Right lobe of liver (tissue), 6 donors: Measurements from ENCODE around the gene UBQLNL. TPM values are rescaled to one million over a fixed set of nuclear protein-coding genes. Genes with fewer than 3 reads are reported as not detected.

Source experiments
- ATAC-seq, 4 donors: fragments of 200-7000 bp; cut with Tn5 transposase; one replicate each; pipeline ENCODE4 v1.9.1; 2020; ENCODE audit warnings: mild to moderate bottlenecking in 4 of 4, moderate library complexity in 4 of 4
- DNase-seq, 3 donors: peaks; one replicate each; pipeline ENCODE4 v3.0.0-alpha.2; 2020
- H3K27ac ChIP-seq, 3 donors: fragments of 200-600 bp; one replicate each; pipeline ENCODE4 v1.8.0; 2022
- H3K27me3 ChIP-seq, 2 donors: fragments of 200-600 bp; one replicate each; pipeline ENCODE4 v1.8.0; 2022
- H3K36me3 ChIP-seq, 4 donors: fragments of 200-600 bp; sonication (generic) in 1 of 4; one replicate each; pipeline versions ENCODE4 v1.5.1 to v1.8.0; 2017 to 2022; ENCODE audit warnings: control low read depth in 1 of 4
- H3K4me1 ChIP-seq, 4 donors: fragments of 200-600 bp; sonication (generic) in 1 of 4; one replicate each; pipeline versions ENCODE4 v1.5.1 to v1.8.0; 2017 to 2022; ENCODE audit warnings: control low read depth in 1 of 4
- H3K4me3 ChIP-seq, 3 donors: fragments of 200-600 bp; one replicate each; pipeline ENCODE4 v1.8.0; 2022
- H3K9me3 ChIP-seq, 4 donors: fragments of 200-600 bp; sonication (generic) in 1 of 4; one replicate each; pipeline versions ENCODE4 v1.5.1 to v1.8.0; 2017 to 2022; ENCODE audit warnings: control low read depth in 1 of 4
- POLR2A ChIP-seq: fragments of 450-650 bp; IDR thresholded peaks from one replicate; pipeline ENCODE4 v1.6.1; 2017; ENCODE audit warnings: antibody characterized with exemption, mild to moderate bottlenecking
- WGBS: methylation state at CpG from one replicate; pipeline ENCODE4 v1.1.6; 2018; ENCODE audit warnings: low coverage, low lambda C conversion rate; ENCODE audit not compliant: insufficient coverage; ENCODE audit errors: missing lambda C conversion rate; 5-methylcytosine and 5-hydroxymethylcytosine counted together
- intact Hi-C, 2 donors: fragments of 100-400 bp; cut with DNase I; formaldehyde crosslinking; loops; one replicate each; pipeline versions ENCODE4 v1.11.2 to v1.14.1; 2022
- total RNA-seq, 6 experiments: library from RNA; depleted of rRNA in 2 of 6; stranded (reverse); fragments of >200 nt in 2 of 6; fragmentation: NEBNext Ultra II Directional in 3 of 6; extraction: Animal tissue kit (Norgen Biotek cat#: 25700) in 3 of 6; gene quantifications; one replicate each; pipeline versions ENCODE4 v1.1.0 to v1.2.4, GENCODE V29; 2016 to 2023
- TF ChIP-seq, protein P1 (sequence below), 4 donors: fragments of 200-600 bp in 3 of 4; fragments of 450-650 bp in 1 of 4; IDR thresholded peaks; one replicate each; pipeline versions ENCODE4 v1.5.1 to v1.8.0; 2016 to 2022; ENCODE audit warnings: antibody characterized with exemption in 4 of 4, mild to moderate bottlenecking in 2 of 4
- donor health status: DM: no; HTN: yes; CAD: no.
- donor health status: DM: no; HTN: no; CAD: no.
- donor health status: DM: no; HTN: no; CAD: no.
- donor health status: DM: no; HTN: yes; CAD: no.
- donor health status: DM: no; HTN: yes; CAD: no.

Gene UBQLNL
- total RNA-seq, 6 experiments from 2014 or later, result 0.11 to 0.32 (median 0.21) TPM; not detected in 2

DNA sequence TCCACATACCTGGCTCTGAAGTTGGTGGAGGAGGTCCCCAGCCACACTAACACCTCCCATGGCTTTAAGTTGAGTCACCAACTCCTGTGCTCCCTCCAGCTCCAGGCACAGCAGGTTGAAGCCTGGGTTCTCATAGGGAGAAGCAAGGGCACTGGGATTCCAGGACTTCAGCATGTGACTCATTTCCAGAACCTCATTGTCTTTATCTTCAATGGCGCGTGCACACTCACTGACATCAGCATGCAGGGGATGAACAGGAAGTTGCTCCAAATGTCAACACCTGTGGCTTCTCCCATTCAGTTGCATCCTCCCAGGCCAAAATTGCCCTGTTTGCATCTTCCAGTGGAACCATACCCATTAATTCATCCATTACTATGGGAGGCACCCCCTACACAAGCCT lies 5.8 kb upstream of the UBQLNL start:
- intact Hi-C loops, result no loop called here
- TF ChIP-seq, protein P1, sequence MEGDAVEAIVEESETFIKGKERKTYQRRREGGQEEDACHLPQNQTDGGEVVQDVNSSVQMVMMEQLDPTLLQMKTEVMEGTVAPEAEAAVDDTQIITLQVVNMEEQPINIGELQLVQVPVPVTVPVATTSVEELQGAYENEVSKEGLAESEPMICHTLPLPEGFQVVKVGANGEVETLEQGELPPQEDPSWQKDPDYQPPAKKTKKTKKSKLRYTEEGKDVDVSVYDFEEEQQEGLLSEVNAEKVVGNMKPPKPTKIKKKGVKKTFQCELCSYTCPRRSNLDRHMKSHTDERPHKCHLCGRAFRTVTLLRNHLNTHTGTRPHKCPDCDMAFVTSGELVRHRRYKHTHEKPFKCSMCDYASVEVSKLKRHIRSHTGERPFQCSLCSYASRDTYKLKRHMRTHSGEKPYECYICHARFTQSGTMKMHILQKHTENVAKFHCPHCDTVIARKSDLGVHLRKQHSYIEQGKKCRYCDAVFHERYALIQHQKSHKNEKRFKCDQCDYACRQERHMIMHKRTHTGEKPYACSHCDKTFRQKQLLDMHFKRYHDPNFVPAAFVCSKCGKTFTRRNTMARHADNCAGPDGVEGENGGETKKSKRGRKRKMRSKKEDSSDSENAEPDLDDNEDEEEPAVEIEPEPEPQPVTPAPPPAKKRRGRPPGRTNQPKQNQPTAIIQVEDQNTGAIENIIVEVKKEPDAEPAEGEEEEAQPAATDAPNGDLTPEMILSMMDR (IDR thresholded peaks at IDR 0.05), result no peak
- no peak for TF ChIP-seq POLR2A
- Histone ChIP-seq H3K27me3 (no peaks in the 10 kb centered on the region), H3K27ac (no peak overlapping the region), H3K9me3 (no peaks in the 10 kb centered on the region), H3K36me3 (no peaks in the 10 kb centered on the region), H3K4me1 (no peaks in the 10 kb centered on the region), H3K4me3 (no peak overlapping the region)
- no CpG with 5 or more reads among the region's 2 CpGs for WGBS
- ATAC-seq (no peak), DNase-seq (no peak)

DNA sequence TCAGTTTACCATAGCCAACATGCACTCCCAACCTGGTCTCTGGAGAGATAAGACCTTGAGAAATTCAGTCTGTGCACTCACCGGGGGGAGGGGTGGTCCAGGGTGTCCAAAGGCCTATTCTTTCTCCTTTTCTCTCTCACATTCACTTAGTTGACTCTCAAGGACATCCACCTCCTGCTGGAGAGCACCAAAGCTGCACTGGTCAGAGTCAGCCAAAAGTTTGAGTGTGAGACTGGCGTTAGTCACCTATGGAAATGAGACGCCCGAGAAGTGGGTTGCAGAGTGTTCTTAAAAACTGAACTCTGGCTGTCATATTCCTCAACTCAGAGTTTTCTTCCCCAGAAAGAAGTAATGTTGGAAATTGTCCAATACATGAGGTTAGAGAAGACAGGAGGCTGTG lies 5.0 kb upstream of the UBQLNL start:
- H3K27me3 ChIP-seq, result no peaks in the 10 kb centered on the region
- H3K4me1 ChIP-seq, result no peaks in the 10 kb centered on the region
- H3K9me3 ChIP-seq, result no peaks in the 10 kb centered on the region
- no peak overlapping the region for H3K4me3 ChIP-seq
- ATAC-seq, result no peak
- DNase-seq, result no peak
- no peaks in the 10 kb centered on the region for H3K36me3 ChIP-seq
- intact Hi-C loops, result no loop called here
- no peak overlapping the region for H3K27ac ChIP-seq
- WGBS, result 96% methylated on average over 4 of the region's 4 CpGs
- no peak for TF ChIP-seq POLR2A
- TF ChIP-seq, protein P1 (IDR thresholded peaks at IDR 0.05), result no peak

DNA sequence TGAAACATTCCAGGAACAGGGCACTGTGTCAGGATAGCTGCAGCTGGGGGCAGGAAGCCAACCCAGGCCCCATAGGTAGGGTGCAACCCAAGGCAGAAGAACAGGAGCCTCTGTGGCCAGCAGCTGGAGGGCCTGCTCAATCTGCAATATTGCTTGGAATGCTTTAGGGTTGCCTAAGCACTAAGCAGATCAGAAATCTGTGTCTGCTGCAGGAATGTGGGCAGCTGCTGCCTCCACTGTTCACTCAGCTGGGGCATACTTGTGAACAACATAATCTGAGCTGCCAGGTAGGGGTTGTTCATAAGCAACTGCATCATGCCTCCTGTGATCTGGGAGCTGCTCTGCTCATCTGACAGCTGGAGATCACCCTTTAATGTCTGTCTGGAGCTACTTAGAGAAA lies 1.7 kb downstream of the UBQLNL start:
- no peaks in the 10 kb centered on the region for H3K4me1 ChIP-seq
- no peak overlapping the region for H3K4me3 ChIP-seq
- ATAC-seq, result no peak
- no peaks in the 10 kb centered on the region for H3K27me3 ChIP-seq
- intact Hi-C loops, result no loop called here
- no peaks in the 10 kb centered on the region for H3K9me3 ChIP-seq
- H3K36me3 ChIP-seq, result no peaks in the 10 kb centered on the region
- no peak overlapping the region for H3K27ac ChIP-seq
- no peak for DNase-seq
- TF ChIP-seq, protein P1 (IDR thresholded peaks at IDR 0.05), result no peak
- TF ChIP-seq POLR2A, result no peak

DNA sequence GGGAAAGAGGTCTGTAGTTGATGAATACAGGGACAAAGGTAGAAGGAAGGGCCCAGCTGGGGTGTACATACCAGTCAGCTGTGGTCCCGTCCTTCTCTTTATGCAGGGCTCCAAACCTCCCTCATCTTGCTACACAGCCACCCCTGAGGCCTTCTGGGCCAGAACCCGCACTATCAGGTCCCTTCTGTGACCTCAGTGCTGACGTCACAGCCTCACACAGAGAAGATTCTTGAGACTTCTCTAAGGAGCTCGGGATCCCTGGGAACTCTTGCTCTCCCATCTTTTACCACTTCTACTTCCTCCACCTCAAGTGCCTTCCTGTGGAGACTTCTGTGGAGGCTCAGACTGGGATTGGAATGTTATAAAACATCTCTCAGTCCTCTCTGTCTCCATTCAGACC lies 6.7 kb downstream of the UBQLNL start, which contains the start of gene UBQLN3:
Gene UBQLN3, minus strand, starts transcription at position 155 of the 400 bp plus-strand sequence. CDS start 399 bp downstream, outside the sequence.
- TF ChIP-seq POLR2A, result no peak
- intact Hi-C loops, result no loop called here
- DNase-seq (no peak), ATAC-seq (no peak)
- Histone ChIP-seq H3K27ac (no peak within 1 kb of the TSS), H3K36me3 (no peaks in the 10 kb centered on the region), H3K9me3 (no peaks in the 10 kb centered on the region), H3K27me3 (no peaks in the 10 kb centered on the region), H3K4me1 (no peaks in the 10 kb centered on the region), H3K4me3 (no peak within 1 kb of the TSS)
- WGBS, result 51% methylated on average over 3 of the region's 4 CpGs

DNA sequence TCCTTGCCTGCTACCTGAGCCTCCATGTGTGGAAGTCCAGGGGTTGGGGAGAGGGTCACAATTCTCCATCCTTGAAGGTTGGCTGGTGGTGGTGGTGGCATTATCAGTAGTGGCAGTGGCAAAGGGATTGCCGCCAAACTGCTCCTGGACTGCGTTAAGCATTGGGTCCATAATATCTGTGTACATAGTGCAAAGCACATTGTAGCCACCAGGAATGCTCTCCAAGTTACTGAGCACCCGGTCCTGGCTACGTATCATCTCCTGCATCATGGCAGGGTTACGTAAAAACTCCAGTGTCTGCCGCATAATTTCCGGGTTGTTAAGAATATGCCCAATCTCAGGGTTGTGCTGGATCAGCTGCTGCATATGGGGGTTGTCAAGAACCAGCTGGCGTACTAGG lies 7.9 kb downstream of the UBQLNL start:
- WGBS, result no CpG with 5 or more reads among the region's 8 CpGs

More for the DNA sequence above, 7.9 kb downstream of the UBQLNL start:
- Histone ChIP-seq H3K36me3 (no peaks in the 10 kb centered on the region), H3K9me3 (no peaks in the 10 kb centered on the region), H3K27ac (no peak overlapping the region), H3K4me1 (no peaks in the 10 kb centered on the region), H3K27me3 (no peaks in the 10 kb centered on the region), H3K4me3 (no peak overlapping the region)
- TF ChIP-seq, protein P1 (IDR thresholded peaks at IDR 0.05), result no peak
- TF ChIP-seq POLR2A, result no peak
- ATAC-seq (no peak), DNase-seq (no peak)
- intact Hi-C loops, result no loop called here
